Measurements from ENCODE around the gene RBM26. TPM values are rescaled to one million over a fixed set of nuclear protein-coding genes. Genes with fewer than 3 reads are reported as not detected.

RBM26 gene
- total RNA-seq, 1 experiment from 2014 or later = 27.6 TPM

- no peak for DNase-seq (ENCODE audit: low spot score)
Measured at GRCh38 chr13:79338343-79338742, 67.7 kb downstream of the RBM26 start.

- no peak for DNase-seq (ENCODE audit: low spot score)
Measured at GRCh38 chr13:79336966-79337365, 69.1 kb downstream of the RBM26 start.

- DNase-seq (ENCODE audit: low spot score) = no peak
Measured at GRCh38 chr13:79328510-79328909, 77.5 kb downstream of the RBM26 start.

- DNase-seq (ENCODE audit: low spot score) = no peak
Measured at GRCh38 chr13:79320433-79320832, 85.6 kb downstream of the RBM26 start.

GRCh38 chr13:79318664-79319063 lies 87.4 kb downstream of the RBM26 start:
- no peak for DNase-seq (ENCODE audit: low spot score)

GRCh38 chr13:79317856-79318255 lies 88.2 kb downstream of the RBM26 start:
- DNase-seq (ENCODE audit: low spot score) = no peak

GRCh38 chr13:79314652-79315051 lies 91.4 kb downstream of the RBM26 start:
- no peak for DNase-seq (ENCODE audit: low spot score)

- no peak for DNase-seq (ENCODE audit: low spot score)
Measured at GRCh38 chr13:79312340-79312855, 93.7 kb downstream of the RBM26 start.

- no peak for DNase-seq (ENCODE audit: low spot score)
Measured at GRCh38 chr13:79311386-79311785, 94.7 kb downstream of the RBM26 start.

GRCh38 chr13:79309690-79310089 lies 96.4 kb downstream of the RBM26 start:
- DNase-seq (ENCODE audit: low spot score) = no peak

GRCh38 chr13:79307866-79308298 lies 98.2 kb downstream of the RBM26 start:
- no peak for DNase-seq (ENCODE audit: low spot score)

GRCh38 chr13:79307433-79307861 lies 98.6 kb downstream of the RBM26 start:
- DNase-seq (ENCODE audit: low spot score) = no peak

GRCh38 chr13:79306650-79307049 lies 99.4 kb downstream of the RBM26 start:
- DNase-seq (ENCODE audit: low spot score) = no peak

GRCh38 chr13:79297128-79297527 lies 108.9 kb downstream of the RBM26 start:
- no peak for DNase-seq (ENCODE audit: low spot score)

- no peak for DNase-seq (ENCODE audit: low spot score)
Measured at GRCh38 chr13:79295906-79296706, 109.9 kb downstream of the RBM26 start.

- DNase-seq (ENCODE audit: low spot score) = no peak
Measured at GRCh38 chr13:79290595-79291244, 115.3 kb downstream of the RBM26 start.

GRCh38 chr13:79289571-79289970 lies 116.5 kb downstream of the RBM26 start:
- DNase-seq (ENCODE audit: low spot score) = no peak

- no peak for DNase-seq (ENCODE audit: low spot score)
Measured at GRCh38 chr13:79287939-79288795, 117.9 kb downstream of the RBM26 start.

- no peak for DNase-seq (ENCODE audit: low spot score)
Measured at GRCh38 chr13:79285159-79285558, 120.9 kb downstream of the RBM26 start.

GRCh38 chr13:79283742-79284141 lies 122.3 kb downstream of the RBM26 start:
- no peak for DNase-seq (ENCODE audit: low spot score)

GRCh38 chr13:79282976-79283375 lies 123.1 kb downstream of the RBM26 start:
- DNase-seq (ENCODE audit: low spot score) = no peak

GRCh38 chr13:79282508-79282907 lies 123.5 kb downstream of the RBM26 start:
- DNase-seq (ENCODE audit: low spot score) = no peak
